Naive thymus-derived CD8-positive, alpha-beta T cell (primary cell): ENCODE data around the gene MMEL1. TPM values are rescaled to one million over a fixed set of nuclear protein-coding genes. Genes with fewer than 3 reads are reported as not detected.
A peak's percentile ranks its signal among the peaks of the same experiment; 100 is the strongest.

Source experiments
- ATAC-seq, 2 donors: fragments of 150-1000 bp; cut with Tn5 transposase in 1 of 2; sonication (Bioruptor Pico), chemical (Tn5 transposase) in 1 of 2; 1 replicate in 1 of 2; 2 replicates in 1 of 2; pipeline ENCODE4 v1.10.0; 2021; ENCODE audit warnings: mild to moderate bottlenecking in 2 of 2, moderate library complexity in 2 of 2
- POLR2A ChIA-PET: fragments of 350-600 bp; sonication (Branson Sonifier 250); formaldehyde crosslinking; loops from one replicate; lab custom pipeline; 2021; ENCODE audit warnings: antibody characterized with exemption; lab: Charles Lee
- DNase-seq, 10 donors: peaks; one replicate each; pipeline versions ENCODE4 v3.0.0 to v3.0.0-alpha.2; 2020 to 2022
- H3K27ac Mint-ChIP-seq, 10 donors: one replicate each; pipeline ENCODE4 v1.8.0; 2020 to 2022; ENCODE audit warnings: mild to moderate bottlenecking in 10 of 10, mixed read lengths in 10 of 10, moderate library complexity in 4 of 10, inconsistent platforms in 1 of 10
- H3K27me3 Mint-ChIP-seq, 5 donors: one replicate each; pipeline ENCODE4 v1.8.0; 2021 to 2022; ENCODE audit warnings: mixed read lengths in 5 of 5
- H3K36me3 Mint-ChIP-seq, 3 donors: one replicate each; pipeline ENCODE4 v1.8.0; 2020 to 2022; ENCODE audit warnings: mixed read lengths in 3 of 3, mild to moderate bottlenecking in 2 of 3, inconsistent platforms in 1 of 3
- H3K4me1 Mint-ChIP-seq, 4 donors: one replicate each; pipeline ENCODE4 v1.8.0; 2021 to 2022; ENCODE audit warnings: mixed read lengths in 4 of 4
- H3K4me3 Mint-ChIP-seq, 10 donors: one replicate each; pipeline ENCODE4 v1.8.0; 2020 to 2022; ENCODE audit warnings: mild to moderate bottlenecking in 10 of 10, mixed read lengths in 10 of 10, moderate library complexity in 6 of 10, inconsistent platforms in 1 of 10
- H3K9me3 Mint-ChIP-seq, 9 donors: one replicate each; pipeline ENCODE4 v1.8.0; 2020 to 2022; ENCODE audit warnings: mixed read lengths in 9 of 9, mild to moderate bottlenecking in 3 of 9, inconsistent platforms in 1 of 9, moderate library complexity in 1 of 9
- polyA plus RNA-seq, 3 donors: library from polyadenylated mRNA; unstranded; fragments of 300-500 nt; fragmentation: Illumina TruSeq; gene quantifications; one replicate each; pipeline ENCODE4 v1.2.3, GENCODE V29; 2021
- total RNA-seq, 8 experiments: library from RNA in 2 of 8; stranded (reverse) in 2 of 8; gene quantifications; one replicate each; pipeline ENCODE4 v1.2.3 and lab custom pipeline; 2021 to 2026

Gene MMEL1
- total and polyA plus RNA-seq, 5 experiments from 2014 or later: 2.5 to 18.9 (median 6.0) TPM

DNA sequence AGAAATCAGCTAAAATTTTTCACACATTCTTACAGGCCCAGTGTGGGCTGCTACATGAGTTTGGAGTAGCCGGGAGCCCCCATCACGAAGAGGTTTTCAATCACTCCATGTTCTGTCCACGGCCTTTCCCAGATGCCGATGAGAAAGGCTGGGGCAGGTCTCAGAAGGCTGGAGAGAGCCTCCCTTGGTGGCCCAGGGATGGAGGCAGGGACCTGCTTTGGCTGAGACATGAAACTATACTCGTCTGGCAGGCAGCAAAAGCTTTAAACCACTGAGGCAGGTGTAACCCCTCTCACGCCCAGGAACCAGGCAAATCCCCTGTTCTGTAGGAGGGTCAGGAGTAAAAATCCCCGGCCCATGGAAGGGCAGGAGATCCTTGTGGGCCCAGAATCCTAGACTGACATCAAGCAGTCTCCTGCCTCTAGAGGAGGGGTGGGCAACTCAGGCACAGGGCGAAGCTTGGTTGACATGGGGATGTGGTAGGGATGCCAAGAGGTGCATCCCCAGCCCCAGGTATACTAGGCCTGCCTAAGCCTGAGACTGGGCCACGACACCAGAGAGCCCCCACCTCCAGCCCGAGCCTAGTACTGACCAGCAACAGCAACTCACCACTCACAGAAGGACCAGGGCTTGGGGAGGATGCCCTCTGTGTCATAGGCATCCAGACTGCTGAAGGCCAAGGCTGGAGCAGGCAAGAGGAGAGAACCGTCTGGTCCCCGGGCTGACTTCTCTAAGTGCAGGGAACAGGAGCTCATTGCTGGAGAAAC lies 9.1 kb downstream of the MMEL1 start:
- H3K27me3 Mint-ChIP-seq: peaks cover 19 to 38% (median 35%) of the 10 kb centered on the region in 5 donors
- DNase-seq: no peak
- H3K9me3 Mint-ChIP-seq: peaks cover 0 to 13% (median 6%) of the 10 kb centered on the region in 9 donors
- ATAC-seq: peak; percentile 39 to 41
- H3K36me3 Mint-ChIP-seq: peaks cover 0 to 15% (median 2%) of the 10 kb centered on the region in 3 donors
- peaks cover 8 to 38% (median 20%) of the 10 kb centered on the region in 4 donors for H3K4me1 Mint-ChIP-seq
- peak overlapping the region in 8 of 10 donors; percentile 10 to 76 (median 50) for H3K27ac Mint-ChIP-seq
- POLR2A ChIA-PET: interaction anchor here (0.6 to 1.8 kb wide), 2 partner anchors 19 to 82 kb away, joined by 3 read pairs; no protein-coding TSS in a partner anchor
- H3K4me3 Mint-ChIP-seq: peak overlapping the region in 7 of 10 donors; percentile 6 to 69 (median 59)

DNA sequence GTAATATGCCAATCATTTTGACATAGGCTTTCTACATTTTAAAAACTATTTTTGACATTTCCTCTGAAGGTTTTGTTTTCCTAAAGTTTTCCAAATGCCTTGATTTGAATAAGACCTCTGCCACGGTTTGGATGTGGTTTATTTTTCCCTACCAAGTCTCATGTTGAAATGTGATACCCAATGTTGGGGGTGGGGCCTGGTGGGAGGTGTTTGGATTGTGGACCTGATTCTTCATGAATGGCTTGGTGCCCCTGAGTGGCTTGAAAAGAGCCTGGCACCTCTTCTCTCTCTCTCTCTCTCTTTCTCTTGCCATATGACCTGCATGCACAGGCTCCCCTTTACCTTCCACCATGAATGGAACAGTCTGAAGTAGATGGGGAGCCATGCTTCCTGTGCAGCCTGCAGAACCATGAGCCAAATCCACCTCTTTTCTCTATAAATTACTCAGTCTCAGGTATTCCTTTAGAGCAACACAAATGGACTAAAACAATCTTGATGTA lies 14.8 kb downstream of the MMEL1 start:
- Mint-ChIP-seq H3K4me3 (peak overlapping the region in 1 of 10 donors; percentile 43), H3K4me1 (peaks cover 4 to 13% (median 8%) of the 10 kb centered on the region in 4 donors), H3K9me3 (peaks cover 6 to 52% (median 23%) of the 10 kb centered on the region in 9 donors), H3K27me3 (peaks cover 0 to 13% (median 3%) of the 10 kb centered on the region in 5 donors), H3K36me3 (peaks cover 0 to 35% (median 17%) of the 10 kb centered on the region in 3 donors), H3K27ac (peak overlapping the region in 1 of 10 donors; percentile 31)
- ATAC-seq: no peak
- POLR2A ChIA-PET: no interaction called here
- no peak for DNase-seq

DNA sequence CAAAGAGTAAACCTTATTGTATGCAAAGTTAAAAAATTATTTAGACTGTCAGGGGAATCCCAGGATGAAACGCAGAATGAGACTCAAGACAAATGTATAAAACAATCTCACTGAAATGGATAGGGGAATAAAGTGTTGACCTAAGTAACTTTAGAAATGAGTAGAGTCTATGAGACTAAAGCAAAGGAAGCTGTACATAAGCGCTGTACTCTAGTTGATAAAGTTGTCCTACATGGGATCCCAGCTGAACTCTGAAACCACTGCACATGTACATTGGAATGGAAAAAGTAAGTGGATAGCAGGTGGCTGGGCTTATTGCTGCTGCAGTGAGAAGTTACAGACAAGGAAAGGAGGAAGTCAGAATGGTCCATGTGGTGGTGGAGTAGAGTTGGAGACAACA lies 18.7 kb downstream of the MMEL1 start:
- Mint-ChIP-seq H3K4me3 (no peak overlapping the region), H3K27me3 (peaks cover 0 to 5% (median 2%) of the 10 kb centered on the region in 5 donors), H3K4me1 (peaks cover 0 to 4% (median 1%) of the 10 kb centered on the region in 4 donors), H3K9me3 (peaks cover 6 to 40% (median 20%) of the 10 kb centered on the region in 9 donors), H3K27ac (no peak overlapping the region), H3K36me3 (peaks cover 0 to 28% (median 15%) of the 10 kb centered on the region in 3 donors)
- POLR2A ChIA-PET: no interaction called here
- no peak for ATAC-seq
- DNase-seq: no peak

DNA sequence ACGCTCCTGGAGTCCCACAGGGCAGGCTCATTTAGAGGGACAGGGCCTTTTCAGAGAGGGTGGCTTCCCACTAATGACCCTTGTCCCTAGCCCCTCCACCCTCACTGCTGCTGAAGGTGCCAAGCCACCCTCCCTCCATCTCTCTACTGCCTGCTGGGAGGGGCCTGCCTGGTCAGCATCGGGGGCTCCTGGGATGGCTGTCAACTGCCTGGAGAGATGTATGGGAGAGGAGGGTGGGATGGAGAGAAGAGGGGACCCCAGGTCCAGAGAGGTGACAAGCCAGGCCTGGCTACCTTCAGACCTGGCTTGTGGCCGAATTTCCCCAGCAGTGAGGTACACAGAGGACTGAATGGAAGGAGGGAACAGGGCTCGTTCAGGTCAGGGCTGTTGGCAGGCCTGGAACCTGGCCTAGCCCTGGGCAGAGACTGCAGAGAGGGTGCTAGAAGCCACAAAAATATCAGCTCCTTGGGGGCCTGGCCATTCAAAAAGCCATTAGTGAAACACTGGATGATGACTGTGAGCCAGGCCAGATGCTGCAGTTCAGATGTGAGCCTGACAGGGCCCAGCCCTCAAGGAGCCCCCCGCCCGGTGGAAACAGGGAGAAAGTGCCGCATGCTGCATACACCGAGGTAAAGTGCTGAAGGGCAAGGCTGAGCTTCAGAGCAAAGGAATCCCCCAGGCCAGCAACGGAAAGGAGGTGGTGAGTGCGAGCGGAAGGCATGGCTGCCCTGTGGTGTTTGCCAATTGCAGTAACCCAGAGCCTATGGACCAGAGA lies 20.0 kb downstream of the MMEL1 start:
- no peak overlapping the region for H3K27ac Mint-ChIP-seq
- peaks cover 0 to 2% (median 1%) of the 10 kb centered on the region in 4 donors for H3K4me1 Mint-ChIP-seq
- ATAC-seq (no peak), DNase-seq (no peak)
- POLR2A ChIA-PET: interaction anchor here (0.6 kb wide), 1 partner anchor 64 kb away, joined by 3 read pairs; no protein-coding TSS in a partner anchor
- peaks cover 0 to 3% (median 0%) of the 10 kb centered on the region in 5 donors for H3K27me3 Mint-ChIP-seq
- no peak overlapping the region for H3K4me3 Mint-ChIP-seq
- peaks cover 0 to 28% (median 15%) of the 10 kb centered on the region in 3 donors for H3K36me3 Mint-ChIP-seq
- H3K9me3 Mint-ChIP-seq: peaks cover 6 to 39% (median 20%) of the 10 kb centered on the region in 9 donors

DNA sequence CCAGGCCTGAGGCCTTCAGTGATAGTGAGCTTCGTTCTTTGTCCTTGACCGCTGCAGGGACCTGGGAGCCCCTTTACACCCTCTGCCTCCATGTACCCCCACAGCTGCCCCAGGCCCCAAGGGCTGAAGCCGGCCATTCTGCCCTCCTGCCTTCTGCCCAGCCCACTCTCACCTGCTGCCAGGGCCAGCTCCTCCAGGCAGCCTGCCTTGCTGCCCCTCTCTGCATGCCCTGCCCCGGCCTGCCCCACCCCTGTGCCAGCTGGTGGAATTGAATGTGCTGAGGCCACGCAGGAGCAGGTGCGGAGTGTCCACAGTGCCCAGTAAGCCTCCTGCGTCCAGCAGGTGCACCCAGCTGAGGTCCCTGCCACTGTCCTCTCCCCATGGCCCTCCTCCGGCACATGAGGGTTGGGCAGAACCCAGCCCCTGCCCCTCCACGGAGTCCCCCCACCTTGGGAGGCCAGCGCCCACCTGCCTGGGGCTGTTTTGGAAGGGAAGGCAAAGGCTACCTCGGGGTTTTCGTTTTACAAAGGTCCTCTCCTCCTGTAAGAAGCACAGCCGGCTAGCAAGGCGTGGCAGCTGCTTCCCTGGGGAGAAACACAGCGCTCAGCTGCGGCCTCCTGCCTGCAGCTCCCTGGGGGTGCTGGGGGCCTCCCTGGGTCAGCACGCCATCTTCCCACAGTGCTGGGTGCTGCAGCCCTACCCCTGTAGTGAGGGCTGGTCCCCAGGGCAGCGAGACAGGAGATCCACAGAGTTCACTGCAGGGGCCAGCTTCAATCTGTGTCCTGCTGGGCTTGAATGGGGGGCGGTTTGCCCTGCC lies 21.0 kb downstream of the MMEL1 start:
- peaks cover 0 to 2% (median 1%) of the 10 kb centered on the region in 4 donors for H3K4me1 Mint-ChIP-seq
- no peak overlapping the region for H3K27ac Mint-ChIP-seq
- H3K4me3 Mint-ChIP-seq: no peak overlapping the region
- DNase-seq: no peak
- ATAC-seq: no peak
- peaks cover 6 to 36% (median 20%) of the 10 kb centered on the region in 9 donors for H3K9me3 Mint-ChIP-seq
- peaks cover 0 to 28% (median 15%) of the 10 kb centered on the region in 3 donors for H3K36me3 Mint-ChIP-seq
- peaks cover 0 to 3% (median 2%) of the 10 kb centered on the region in 5 donors for H3K27me3 Mint-ChIP-seq
- POLR2A ChIA-PET: no interaction called here

DNA sequence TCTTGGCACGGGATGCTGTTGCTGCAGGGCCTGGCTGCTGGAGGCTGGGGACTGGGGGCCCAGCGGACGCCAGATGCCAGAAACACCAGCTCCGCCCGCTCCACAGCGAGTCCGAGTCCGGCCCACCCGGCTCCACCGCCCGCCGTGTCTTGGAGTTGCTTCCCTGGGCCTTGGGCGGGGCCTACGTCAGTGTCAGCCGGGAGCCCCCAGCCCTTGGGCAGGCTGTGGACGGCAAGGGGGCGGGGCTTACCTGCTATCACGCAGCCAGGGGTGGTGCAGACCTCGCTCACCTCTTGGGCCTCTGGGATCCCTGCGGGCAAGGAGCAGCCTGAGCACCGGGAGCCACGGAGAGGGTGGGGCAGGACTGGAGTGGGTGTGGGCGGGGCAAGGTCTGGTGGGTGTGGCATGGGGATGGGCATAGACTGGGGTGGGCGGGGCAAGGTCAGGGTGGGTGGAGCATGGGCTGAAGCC lies 21.8 kb downstream of the MMEL1 start:
- H3K27ac Mint-ChIP-seq: no peak overlapping the region
- peaks cover 0 to 3% (median 2%) of the 10 kb centered on the region in 5 donors for H3K27me3 Mint-ChIP-seq
- peak in 1 of 10 donors; percentile 59 for DNase-seq
- no peak overlapping the region for H3K4me3 Mint-ChIP-seq
- POLR2A ChIA-PET: interaction anchor here (0.6 kb wide), 1 partner anchor 12 kb away, joined by 5 read pairs; no protein-coding TSS in a partner anchor
- peaks cover 6 to 30% (median 20%) of the 10 kb centered on the region in 9 donors for H3K9me3 Mint-ChIP-seq
- H3K4me1 Mint-ChIP-seq: peaks cover 0 to 2% (median 1%) of the 10 kb centered on the region in 4 donors
- peaks cover 0 to 22% (median 10%) of the 10 kb centered on the region in 3 donors for H3K36me3 Mint-ChIP-seq
- peak in 1 of 2 donors; percentile 6 for ATAC-seq

DNA sequence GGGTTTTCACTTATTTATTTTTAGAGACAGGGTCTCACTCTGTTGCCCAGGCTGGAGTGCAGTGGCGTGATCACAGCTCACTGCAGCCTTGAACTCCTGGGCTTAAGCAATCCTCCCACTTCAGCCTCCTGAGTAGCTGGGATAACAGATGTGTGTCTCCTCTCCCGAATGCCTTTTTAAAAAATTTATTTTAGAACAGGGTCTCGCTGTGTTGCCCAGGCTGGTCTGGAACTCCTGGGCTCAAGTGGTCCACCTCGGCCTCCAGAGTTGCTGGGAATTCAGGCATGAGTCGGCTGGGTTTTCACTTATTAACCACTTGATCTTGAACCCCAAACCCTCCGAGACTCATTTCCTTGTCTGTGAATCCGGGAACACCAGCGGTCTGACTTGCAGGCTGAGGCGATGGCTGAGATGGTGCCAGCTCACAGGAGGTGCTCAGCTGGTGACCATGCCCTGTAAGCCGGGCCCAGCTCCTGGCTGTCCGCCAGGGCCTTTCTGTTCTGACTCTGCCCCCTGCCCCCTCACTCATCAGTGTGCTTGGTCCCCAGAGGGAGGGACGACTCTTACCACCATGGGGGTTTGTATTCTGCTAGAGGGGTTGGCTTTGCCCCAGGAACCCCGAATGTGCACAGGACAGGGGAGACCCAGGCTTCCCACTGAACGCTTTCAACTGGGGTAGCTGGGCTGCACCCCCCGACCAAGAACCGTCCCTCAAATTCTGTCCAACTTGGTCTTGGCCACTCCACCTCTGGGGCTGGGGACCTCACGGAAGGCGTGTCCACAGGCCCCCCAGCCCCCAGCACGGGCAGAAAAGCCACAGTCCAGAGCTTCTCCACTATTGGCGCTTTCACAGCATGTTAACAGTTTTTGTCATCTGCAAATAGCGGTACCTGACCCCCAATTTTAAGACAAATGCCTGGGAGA lies 22.5 kb downstream of the MMEL1 start:
- POLR2A ChIA-PET: interaction anchor here (0.5 to 0.6 kb wide), 2 partner anchors 12 to 220 kb away, joined by 5 to 6 read pairs; no protein-coding TSS in a partner anchor
- peaks cover 0 to 3% (median 1%) of the 10 kb centered on the region in 5 donors for H3K27me3 Mint-ChIP-seq
- H3K9me3 Mint-ChIP-seq: peaks cover 5 to 23% (median 13%) of the 10 kb centered on the region in 9 donors
- H3K36me3 Mint-ChIP-seq: peaks cover 0 to 16% (median 10%) of the 10 kb centered on the region in 3 donors
- ATAC-seq (no peak), DNase-seq (no peak)
- no peak overlapping the region for H3K27ac Mint-ChIP-seq
- H3K4me1 Mint-ChIP-seq: peaks cover 0 to 2% (median under 1%) of the 10 kb centered on the region in 4 donors
- H3K4me3 Mint-ChIP-seq: no peak overlapping the region

DNA sequence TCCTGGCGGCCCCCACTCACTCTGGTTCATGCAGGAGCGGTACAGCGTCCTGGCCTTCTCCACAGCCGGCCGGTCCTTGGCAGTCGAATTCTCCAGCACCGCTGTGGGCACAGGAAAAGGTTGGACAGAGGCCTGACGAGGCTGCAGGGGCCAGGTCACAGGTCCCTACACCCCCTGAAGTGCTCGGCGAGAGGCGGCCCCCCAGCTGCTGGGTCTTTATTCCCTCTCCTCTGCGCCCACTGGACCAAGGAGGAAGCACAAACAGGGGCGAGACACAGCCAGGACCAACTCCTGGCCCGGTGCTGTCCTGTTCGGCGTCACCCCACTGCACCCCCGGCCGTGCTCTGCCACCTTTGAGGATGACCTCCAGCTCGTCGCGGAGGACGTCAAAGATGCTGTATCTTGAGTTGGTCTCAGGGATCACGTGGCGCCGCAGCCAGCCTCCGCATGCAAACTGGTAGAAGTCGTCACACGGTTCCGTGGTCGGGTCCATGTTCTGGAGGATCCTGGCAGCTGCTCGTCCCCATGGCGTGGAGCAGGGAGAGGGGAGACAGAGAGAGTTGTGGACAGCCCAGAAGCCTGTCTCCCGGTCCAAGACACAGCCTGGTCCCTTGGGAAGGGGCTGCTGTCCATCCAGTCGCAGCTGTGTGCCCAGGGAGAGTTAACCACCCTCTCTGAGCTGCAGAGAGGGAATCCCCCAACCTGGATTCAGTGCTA lies 23.3 kb downstream of the MMEL1 start:
- ATAC-seq (no peak), DNase-seq (no peak)
- peaks cover 0 to 8% (median 7%) of the 10 kb centered on the region in 3 donors for H3K36me3 Mint-ChIP-seq
- POLR2A ChIA-PET: interaction anchor here (0.5 to 0.7 kb wide), 2 partner anchors 35 to 219 kb away, joined by 3 to 6 read pairs; no protein-coding TSS in a partner anchor
- H3K27ac Mint-ChIP-seq: no peak overlapping the region
- H3K4me3 Mint-ChIP-seq: no peak overlapping the region
- peaks cover 0 to 15% (median 8%) of the 10 kb centered on the region in 9 donors for H3K9me3 Mint-ChIP-seq
- peaks cover 0 to 2% (median 0%) of the 10 kb centered on the region in 4 donors for H3K4me1 Mint-ChIP-seq
- peaks cover 0 to 3% (median 0%) of the 10 kb centered on the region in 5 donors for H3K27me3 Mint-ChIP-seq

DNA sequence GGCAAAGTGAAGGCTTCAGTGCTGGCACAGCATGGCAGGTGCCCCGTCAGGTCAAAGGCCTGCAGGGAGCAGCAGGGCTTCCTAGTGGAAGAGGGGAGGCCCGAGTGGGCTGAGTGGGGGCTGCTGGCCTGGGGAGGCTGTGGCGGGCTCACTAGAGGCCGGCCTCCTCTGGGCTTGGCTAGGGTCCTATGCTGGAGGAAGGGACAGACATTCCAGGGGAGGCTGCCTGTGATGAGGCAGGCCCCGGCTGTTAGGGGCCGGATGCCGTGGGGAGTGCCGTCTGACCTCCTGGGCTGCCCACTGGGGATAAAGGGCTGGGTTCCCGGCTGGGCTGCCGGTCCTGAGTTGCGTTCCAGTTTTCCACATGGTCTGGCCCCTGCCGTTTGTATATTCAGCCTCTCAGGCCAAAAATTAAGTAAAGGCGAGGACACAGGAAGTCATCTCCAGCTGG lies 25.1 kb downstream of the MMEL1 start:
- POLR2A ChIA-PET: no interaction called here
- ATAC-seq: no peak
- Mint-ChIP-seq H3K9me3 (no peaks in the 10 kb centered on the region), H3K27me3 (peaks cover 0 to 2% (median 0%) of the 10 kb centered on the region in 5 donors), H3K27ac (no peak overlapping the region), H3K36me3 (no peaks in the 10 kb centered on the region), H3K4me3 (no peak overlapping the region), H3K4me1 (peaks cover 0 to 1% (median 0%) of the 10 kb centered on the region in 4 donors)
- DNase-seq: no peak
